Bronchial epithelial cell (primary cell): Measurements from ENCODE around the gene CYTH4. TPM values are rescaled to one million over a fixed set of nuclear protein-coding genes. Genes with fewer than 3 reads are reported as not detected.

Experiments used
- DNase-seq: peaks from one replicate; pipeline ENCODE4 v3.0.0-alpha.2; 2010; ENCODE audit warnings: low read depth
- FAIRE-seq: peaks from 2 replicates; lab custom pipeline; 2011; peaks lifted over from hg19 to GRCh38; lab: Jason Lieb, UNC
- H3K27me3 ChIP-seq: 2 replicates; pipeline ENCODE4 v1.5.1; 2011; ENCODE audit warnings: low read length; ENCODE audit not compliant: control insufficient read depth, insufficient read depth
- H3K36me3 ChIP-seq: 2 replicates; pipeline ENCODE4 v1.5.1; 2011; ENCODE audit warnings: low read length; ENCODE audit not compliant: control insufficient read depth, insufficient read depth
- H3K4me3 ChIP-seq: 2 replicates; pipeline ENCODE4 v1.5.1; 2011; ENCODE audit warnings: mild to moderate bottlenecking, low read depth, low read length, control low read depth
- total RNA-seq: library from RNA; depleted of rRNA; stranded (reverse); fragments of >200 nt; gene quantifications from 2 replicates; pipeline ENCODE4 v1.2.1, GENCODE V29; 2014
- TF ChIP-seq, protein P1 (sequence below): IDR thresholded peaks from 2 replicates; pipeline ENCODE4 v1.5.1; 2011; ENCODE audit warnings: mild to moderate bottlenecking, moderate library complexity, low read length, control low read depth, inconsistent platforms; ENCODE audit not compliant: insufficient read depth, severe bottlenecking

Gene CYTH4
- total RNA-seq, 1 donor from 2014 or later: not detected

DNA sequence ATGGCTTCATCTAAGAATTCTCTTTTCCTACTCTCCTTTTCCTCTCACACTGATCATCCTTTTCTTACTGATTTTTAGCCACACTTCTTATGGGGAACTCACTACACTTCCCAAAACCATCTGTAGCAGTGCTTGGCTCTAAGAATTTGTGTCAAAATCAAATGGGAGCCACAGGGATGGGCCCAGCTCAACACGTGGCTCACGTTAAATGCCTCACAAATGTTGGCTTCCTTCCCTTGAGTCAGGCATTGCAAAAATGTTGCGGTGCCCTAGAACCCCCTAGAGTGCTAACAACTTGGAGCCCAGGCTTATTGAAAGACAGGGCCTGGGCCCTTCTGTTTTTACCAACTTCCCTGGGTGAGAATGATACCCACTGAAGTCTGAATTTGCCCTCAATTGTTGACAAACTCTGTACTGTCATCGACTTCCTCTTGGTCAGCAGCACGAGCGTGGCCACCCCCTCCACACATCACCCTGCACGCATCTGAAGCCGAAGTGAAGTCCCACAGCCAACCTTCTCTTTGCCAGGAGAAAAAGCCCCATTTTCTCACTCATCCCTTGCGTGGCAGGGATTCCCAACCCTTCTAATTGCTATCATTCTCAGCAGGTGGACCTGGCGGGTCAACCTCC lies 75.3 kb downstream of the CYTH4 start:
- DNase-seq (no peak), FAIRE-seq (peak; percentile 43)
- Histone ChIP-seq H3K4me3 (no peak overlapping the region), H3K27me3 (no peaks in the 10 kb centered on the region), H3K36me3 (no peaks in the 10 kb centered on the region)
- TF ChIP-seq, protein P1, sequence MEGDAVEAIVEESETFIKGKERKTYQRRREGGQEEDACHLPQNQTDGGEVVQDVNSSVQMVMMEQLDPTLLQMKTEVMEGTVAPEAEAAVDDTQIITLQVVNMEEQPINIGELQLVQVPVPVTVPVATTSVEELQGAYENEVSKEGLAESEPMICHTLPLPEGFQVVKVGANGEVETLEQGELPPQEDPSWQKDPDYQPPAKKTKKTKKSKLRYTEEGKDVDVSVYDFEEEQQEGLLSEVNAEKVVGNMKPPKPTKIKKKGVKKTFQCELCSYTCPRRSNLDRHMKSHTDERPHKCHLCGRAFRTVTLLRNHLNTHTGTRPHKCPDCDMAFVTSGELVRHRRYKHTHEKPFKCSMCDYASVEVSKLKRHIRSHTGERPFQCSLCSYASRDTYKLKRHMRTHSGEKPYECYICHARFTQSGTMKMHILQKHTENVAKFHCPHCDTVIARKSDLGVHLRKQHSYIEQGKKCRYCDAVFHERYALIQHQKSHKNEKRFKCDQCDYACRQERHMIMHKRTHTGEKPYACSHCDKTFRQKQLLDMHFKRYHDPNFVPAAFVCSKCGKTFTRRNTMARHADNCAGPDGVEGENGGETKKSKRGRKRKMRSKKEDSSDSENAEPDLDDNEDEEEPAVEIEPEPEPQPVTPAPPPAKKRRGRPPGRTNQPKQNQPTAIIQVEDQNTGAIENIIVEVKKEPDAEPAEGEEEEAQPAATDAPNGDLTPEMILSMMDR: no peak

DNA sequence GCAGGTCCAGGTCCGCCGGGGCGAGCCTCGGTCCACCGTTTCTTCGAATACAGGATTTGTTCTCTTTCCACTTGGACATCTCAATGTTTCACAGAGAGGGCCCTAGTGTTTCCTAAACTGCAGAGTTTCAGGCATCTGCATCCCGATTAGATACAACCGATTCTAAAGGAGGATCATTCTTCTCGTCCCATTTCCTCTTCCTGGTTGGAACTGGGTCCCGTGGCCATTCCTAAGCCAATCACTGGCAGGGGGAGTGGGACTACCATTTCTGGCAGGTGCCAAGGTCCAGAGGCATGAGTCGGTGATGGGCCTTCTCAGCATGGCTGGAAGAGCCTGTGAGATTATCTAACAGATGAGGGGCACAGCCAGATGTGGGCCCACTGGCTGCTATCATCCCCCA lies 76.1 kb downstream of the CYTH4 start:
- DNase-seq (no peak), FAIRE-seq (no peak)
- no peaks in the 10 kb centered on the region for H3K36me3 ChIP-seq
- TF ChIP-seq, protein P1: no peak
- no peaks in the 10 kb centered on the region for H3K27me3 ChIP-seq
- no peak overlapping the region for H3K4me3 ChIP-seq

DNA sequence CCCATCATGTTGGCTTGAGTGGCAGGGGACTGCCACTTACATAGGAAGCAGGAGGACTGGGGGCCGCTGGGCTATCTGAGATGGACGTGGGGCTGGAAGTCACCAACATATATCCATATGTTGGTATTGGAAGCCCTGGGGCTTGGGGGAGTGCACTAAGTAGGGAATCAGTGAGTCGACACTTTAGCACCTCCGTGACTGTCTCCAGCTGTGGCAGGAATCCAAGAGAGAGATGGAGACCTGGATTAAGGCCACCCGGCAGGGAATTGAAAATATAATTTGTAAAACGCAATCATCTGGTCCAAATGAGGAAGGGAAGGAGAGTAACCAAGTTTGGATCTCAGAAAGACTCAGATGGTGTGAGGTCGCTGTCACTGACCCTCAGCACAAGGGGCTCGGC lies 76.6 kb downstream of the CYTH4 start:
- Histone ChIP-seq H3K4me3 (no peak overlapping the region), H3K27me3 (no peaks in the 10 kb centered on the region), H3K36me3 (no peaks in the 10 kb centered on the region)
- no peak for FAIRE-seq
- TF ChIP-seq, protein P1: no peak
- DNase-seq: peak; percentile 11

DNA sequence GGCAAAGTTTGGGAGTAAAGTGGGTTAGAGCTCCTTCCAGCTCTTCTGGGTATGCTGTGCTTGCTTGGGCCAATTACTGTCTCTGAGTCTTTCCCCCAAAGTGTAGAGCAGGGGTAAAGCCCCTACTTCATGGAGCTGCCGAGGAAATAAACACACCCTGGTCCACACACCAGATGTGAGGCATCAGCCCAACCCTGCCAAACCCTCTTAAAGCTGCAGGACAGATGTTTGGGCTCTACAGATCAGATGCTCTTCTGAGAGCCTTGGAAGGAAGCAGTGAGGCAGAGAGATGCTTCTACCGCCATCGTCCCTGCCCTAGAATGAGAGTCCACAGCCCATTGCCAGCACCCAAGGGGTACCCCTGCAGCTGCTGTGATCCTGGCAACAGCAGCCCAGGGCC lies 80.3 kb downstream of the CYTH4 start:
- TF ChIP-seq, protein P1: no peak
- H3K4me3 ChIP-seq: no peak overlapping the region
- no peaks in the 10 kb centered on the region for H3K27me3 ChIP-seq
- FAIRE-seq (peak; percentile 13), DNase-seq (no peak)
- no peaks in the 10 kb centered on the region for H3K36me3 ChIP-seq

DNA sequence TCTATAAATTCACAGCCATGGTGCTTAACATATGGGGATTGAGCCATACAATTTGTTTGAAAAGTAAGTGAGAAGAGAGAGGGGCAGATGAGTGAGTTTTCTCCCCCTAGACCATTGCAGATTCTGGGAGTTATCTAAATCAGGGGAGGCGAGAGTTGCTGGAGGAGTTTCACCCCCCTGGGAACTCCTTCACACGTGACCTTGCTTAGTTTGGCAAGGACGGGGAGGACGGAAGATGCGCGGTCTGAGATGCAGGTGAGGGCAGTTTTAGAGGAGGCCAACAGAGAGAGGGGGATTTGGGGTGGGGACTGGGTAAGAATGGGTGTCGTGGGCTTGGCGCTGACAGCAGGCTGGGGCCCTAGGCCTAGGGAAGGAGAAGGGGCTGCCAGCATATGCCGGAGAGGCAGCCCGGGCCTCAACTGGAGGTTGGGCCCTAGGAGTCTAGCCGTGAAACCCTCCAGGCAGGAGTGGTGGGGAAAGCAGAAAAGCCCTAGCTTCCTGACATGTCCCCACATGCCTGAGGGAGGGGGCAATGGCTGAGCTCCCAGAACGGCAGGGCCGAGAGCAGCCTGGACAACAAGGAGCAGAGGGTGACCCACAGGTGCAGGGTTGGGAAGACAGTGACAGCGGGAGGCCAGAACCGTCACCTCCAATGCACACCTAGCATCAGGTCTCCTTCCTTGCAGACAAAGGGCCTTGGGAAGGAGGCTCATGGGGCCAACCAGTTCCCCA lies 81.1 kb downstream of the CYTH4 start:
- no peaks in the 10 kb centered on the region for H3K36me3 ChIP-seq
- TF ChIP-seq, protein P1: no peak
- H3K4me3 ChIP-seq: no peak overlapping the region
- DNase-seq: peak; percentile 10
- no peaks in the 10 kb centered on the region for H3K27me3 ChIP-seq
- FAIRE-seq: no peak

Other genes starting within 250 kb of the CYTH4 start
- 7.4 and 22.3 TPM in 2 replicates for gene KCTD17, start 230.8 kb upstream of the CYTH4 start, total RNA-seq
- not detected in 2 replicates for gene TMPRSS6, start 172.8 kb upstream of the CYTH4 start, total RNA-seq
- gene IL2RB, start 132.6 kb upstream of the CYTH4 start, total RNA-seq: not detected in 2 replicates
- 2.9 and 4.1 TPM in 2 replicates for gene C1QTNF6, start 94.3 kb upstream of the CYTH4 start, total RNA-seq
- gene SSTR3, start 70.0 kb upstream of the CYTH4 start, total RNA-seq: not detected in 2 replicates
- 2.6 and 6.3 TPM in 2 replicates for gene RAC2, start 38.2 kb upstream of the CYTH4 start, total RNA-seq
- gene ELFN2, start 145.0 kb downstream of the CYTH4 start, total RNA-seq: 0.26 and 0.51 TPM in 2 replicates
- 0.26 and 1.3 TPM in 2 replicates for gene MFNG, start 203.9 kb downstream of the CYTH4 start, total RNA-seq
- 8.1 and 14.2 TPM in 2 replicates for gene CARD10, start 236.9 kb downstream of the CYTH4 start, total RNA-seq